Measurements from ENCODE around the gene PRKCE. TPM values are rescaled to one million over a fixed set of nuclear protein-coding genes. Genes with fewer than 3 reads are reported as not detected.

Gene PRKCE
- polyA plus RNA-seq, 3 donors: 1.3 to 7.7 (median 2.3) TPM

DNA sequence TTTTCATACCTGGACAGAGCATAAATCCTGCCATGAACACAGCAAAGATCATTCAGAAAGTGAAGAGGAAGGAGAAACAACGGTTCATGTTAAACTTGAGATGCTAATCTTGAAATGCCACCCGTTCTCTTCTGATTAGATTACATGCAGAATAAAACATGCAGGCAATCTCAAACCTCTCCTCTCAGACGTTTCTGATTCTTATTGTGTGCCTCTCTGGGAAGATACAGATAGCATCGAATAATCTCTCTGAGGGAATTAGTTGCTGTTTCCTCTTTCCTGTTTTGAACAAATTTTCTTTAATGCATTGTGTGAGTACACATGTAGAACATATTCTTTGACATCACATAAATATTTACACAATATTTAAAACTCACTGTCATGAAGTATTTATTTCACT, 313.4 kb downstream of the PRKCE start:
- Mint-ChIP-seq H3K9me3 (peaks cover 0 to 2% (median 0%) of the 10 kb centered on the region in 7 donors), H3K36me3 (peaks cover 0 to 3% of the 10 kb centered on the region in 2 donors), H3K27ac (no peak overlapping the region), H3K27me3 (ENCODE audit: low read depth in 3 of 3) (peaks cover 0 to 5% (median 3%) of the 10 kb centered on the region in 3 donors), H3K4me1 (peaks cover 15% of the 10 kb centered on the region), H3K4me3 (no peak overlapping the region)
- no peak for DNase-seq
- H3K9ac ChIP-seq (ENCODE audit: insufficient read depth, low read length, poor library complexity, severe bottlenecking): no peak overlapping the region
- H3K36me3 ChIP-seq (replicated peaks in 1 of 2; ENCODE audit: control insufficient read depth in 1 of 2, insufficient read depth in 2 of 2, low read length in 2 of 2): no peaks in the 10 kb centered on the region
- no peak overlapping the region for H2AFZ ChIP-seq (ENCODE audit: insufficient read depth, low read depth, low read length, poor library complexity, severe bottlenecking)
- peaks cover 4% of the 10 kb centered on the region for H4K20me1 ChIP-seq (ENCODE audit: insufficient read depth, low read length)
- H3K27ac ChIP-seq (ENCODE audit: low read depth in 1 of 2, low read length in 2 of 2): no peak overlapping the region
- WGBS (ENCODE audit: insufficient coverage): no CpG with 5 or more reads among the region's 4 CpGs
- H3K27me3 ChIP-seq (ENCODE audit: control insufficient read depth in 2 of 2, insufficient read depth in 2 of 2, low read length in 2 of 2): no peaks in the 10 kb centered on the region
- TF ChIP-seq, protein P1, sequence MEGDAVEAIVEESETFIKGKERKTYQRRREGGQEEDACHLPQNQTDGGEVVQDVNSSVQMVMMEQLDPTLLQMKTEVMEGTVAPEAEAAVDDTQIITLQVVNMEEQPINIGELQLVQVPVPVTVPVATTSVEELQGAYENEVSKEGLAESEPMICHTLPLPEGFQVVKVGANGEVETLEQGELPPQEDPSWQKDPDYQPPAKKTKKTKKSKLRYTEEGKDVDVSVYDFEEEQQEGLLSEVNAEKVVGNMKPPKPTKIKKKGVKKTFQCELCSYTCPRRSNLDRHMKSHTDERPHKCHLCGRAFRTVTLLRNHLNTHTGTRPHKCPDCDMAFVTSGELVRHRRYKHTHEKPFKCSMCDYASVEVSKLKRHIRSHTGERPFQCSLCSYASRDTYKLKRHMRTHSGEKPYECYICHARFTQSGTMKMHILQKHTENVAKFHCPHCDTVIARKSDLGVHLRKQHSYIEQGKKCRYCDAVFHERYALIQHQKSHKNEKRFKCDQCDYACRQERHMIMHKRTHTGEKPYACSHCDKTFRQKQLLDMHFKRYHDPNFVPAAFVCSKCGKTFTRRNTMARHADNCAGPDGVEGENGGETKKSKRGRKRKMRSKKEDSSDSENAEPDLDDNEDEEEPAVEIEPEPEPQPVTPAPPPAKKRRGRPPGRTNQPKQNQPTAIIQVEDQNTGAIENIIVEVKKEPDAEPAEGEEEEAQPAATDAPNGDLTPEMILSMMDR (IDR thresholded peaks at IDR 0.05): no peak
- H3K79me2 ChIP-seq (ENCODE audit: insufficient read depth, low read length): no peaks in the 10 kb centered on the region
- no peak overlapping the region for H3K4me3 ChIP-seq (replicated peaks in 1 of 3; ENCODE audit: low read depth in 2 of 3, low read length in 3 of 3)
- no peak overlapping the region for H3K4me2 ChIP-seq (replicated peaks; ENCODE audit: extremely low read depth, low read length, poor library complexity, severe bottlenecking)
- intact Hi-C loops (cut with micrococcal nuclease): no loop called here
- no peaks in the 10 kb centered on the region for H3K4me1 ChIP-seq (ENCODE audit: control insufficient read depth in 1 of 2, insufficient read depth in 2 of 2, low read length in 2 of 2)
- no peaks in the 10 kb centered on the region for H3K9me3 ChIP-seq (replicated peaks in 1 of 2; ENCODE audit: control insufficient read depth in 1 of 2, insufficient read depth in 1 of 2, low read length in 2 of 2)

DNA sequence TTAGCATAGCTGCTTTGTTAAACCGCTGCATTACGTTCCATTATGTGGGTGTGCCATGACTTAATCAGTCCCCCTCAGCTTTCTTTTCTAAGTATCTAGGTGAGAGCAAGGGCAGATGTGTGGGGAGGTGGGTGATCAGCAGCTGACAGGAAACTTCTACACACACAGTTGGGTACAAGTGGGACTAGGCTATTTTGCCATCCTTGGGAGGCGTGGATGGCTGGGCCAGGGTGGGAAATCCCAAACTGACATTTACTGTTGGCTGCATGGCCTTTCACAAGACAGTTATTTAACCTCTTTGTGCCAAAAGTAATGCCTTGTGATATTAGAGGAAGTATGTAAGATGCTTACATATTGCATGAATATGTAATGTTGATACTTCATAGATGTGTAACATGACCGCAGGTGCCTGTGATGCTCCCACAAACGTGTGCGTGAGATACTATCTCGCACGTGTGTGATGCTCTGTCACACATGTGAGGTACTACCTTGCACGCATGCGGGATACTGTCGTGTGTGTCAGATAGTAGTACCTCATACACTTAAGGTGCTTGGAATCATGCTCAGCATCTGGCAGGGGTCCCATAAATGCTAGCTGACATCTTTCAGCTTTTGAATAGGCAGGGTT, 314.5 kb downstream of the PRKCE start:
- intact Hi-C loops (cut with micrococcal nuclease): no loop called here
- DNase-seq: no peak
- no peaks in the 10 kb centered on the region for H3K9me3 ChIP-seq (replicated peaks in 1 of 2; ENCODE audit: control insufficient read depth in 1 of 2, insufficient read depth in 1 of 2, low read length in 2 of 2)
- Mint-ChIP-seq H3K36me3 (peaks cover 0 to 3% of the 10 kb centered on the region in 2 donors), H3K9me3 (peaks cover 0 to 2% (median 0%) of the 10 kb centered on the region in 7 donors), H3K27ac (no peak overlapping the region), H3K4me1 (peaks cover 15% of the 10 kb centered on the region), H3K4me3 (no peak overlapping the region), H3K27me3 (ENCODE audit: low read depth in 3 of 3) (peaks cover 0 to 5% (median 3%) of the 10 kb centered on the region in 3 donors)
- TF ChIP-seq, protein P1 (IDR thresholded peaks at IDR 0.05): no peak
- no peak overlapping the region for H2AFZ ChIP-seq (ENCODE audit: insufficient read depth, low read depth, low read length, poor library complexity, severe bottlenecking)
- no peaks in the 10 kb centered on the region for H3K4me1 ChIP-seq (ENCODE audit: control insufficient read depth in 1 of 2, insufficient read depth in 2 of 2, low read length in 2 of 2)
- H3K27ac ChIP-seq (ENCODE audit: low read depth in 1 of 2, low read length in 2 of 2): no peak overlapping the region
- H4K20me1 ChIP-seq (ENCODE audit: insufficient read depth, low read length): peaks cover 4% of the 10 kb centered on the region
- no peak overlapping the region for H3K4me2 ChIP-seq (replicated peaks; ENCODE audit: extremely low read depth, low read length, poor library complexity, severe bottlenecking)
- no peaks in the 10 kb centered on the region for H3K79me2 ChIP-seq (ENCODE audit: insufficient read depth, low read length)
- no peak overlapping the region for H3K9ac ChIP-seq (ENCODE audit: insufficient read depth, low read length, poor library complexity, severe bottlenecking)
- no peaks in the 10 kb centered on the region for H3K27me3 ChIP-seq (ENCODE audit: control insufficient read depth in 2 of 2, insufficient read depth in 2 of 2, low read length in 2 of 2)
- 93% methylated on average over 6 of the region's 11 CpGs for WGBS (ENCODE audit: insufficient coverage)
- H3K36me3 ChIP-seq (replicated peaks in 1 of 2; ENCODE audit: control insufficient read depth in 1 of 2, insufficient read depth in 2 of 2, low read length in 2 of 2): no peaks in the 10 kb centered on the region
- no peak overlapping the region for H3K4me3 ChIP-seq (replicated peaks in 1 of 3; ENCODE audit: low read depth in 2 of 3, low read length in 3 of 3)
